Measurements from ENCODE around the gene MOSMO.

GRCh38 chr16:22029632-22030031 is 21.7 kb downstream of the MOSMO start:
- no peak for TF ChIP-seq CTCF (IDR thresholded peaks at IDR 0.05)
- no peak for TF ChIP-seq POLR2A (IDR thresholded peaks at IDR 0.05)

Measured in adrenal gland (tissue), 5 donors.